GM12878 (cell line): ENCODE results near the gene ARL15.

Experiments
- EP300 ChIP-seq, 2 experiments: fragments of 150-350 bp in 1 of 2; IDR thresholded peaks; 2 replicates each; pipeline ENCODE4 v1.6.1; 2011 to 2012; ENCODE audit warnings: low read depth in 2 of 2, low read length in 2 of 2, borderline replicate concordance in 1 of 2, improper control_type of control experiment in 1 of 2, inconsistent platforms in 1 of 2; ENCODE audit not compliant: control insufficient read depth in 1 of 2
- EZH2 ChIP-seq: IDR thresholded peaks from 2 replicates; pipeline ENCODE4 v1.6.1; 2012; ENCODE audit warnings: low read depth, mild to moderate bottlenecking, control low read depth, inconsistent platforms, low read length, borderline replicate concordance; ENCODE audit not compliant: control insufficient read depth
- GABPA ChIP-seq: IDR thresholded peaks from 2 replicates; pipeline ENCODE4 v1.6.1; 2014; ENCODE audit warnings: antibody characterized with exemption, low read depth, mild to moderate bottlenecking, inconsistent platforms
- HDAC6 ChIP-seq: fragments of 200-600 bp; sonication (generic); IDR thresholded peaks from one replicate; pipeline ENCODE4 v1.8.0; 2017; ENCODE audit warnings: antibody characterized with exemption; ENCODE audit not compliant: unreplicated experiment
- POLR2A ChIP-seq: IDR thresholded peaks from 2 replicates; pipeline ENCODE4 v1.6.1; 2011; ENCODE audit warnings: low read depth, mild to moderate bottlenecking, low read length
- POLR2AphosphoS2 ChIP-seq: IDR thresholded peaks from 2 replicates; pipeline ENCODE4 v1.6.1; 2011; ENCODE audit warnings: low read depth, mild to moderate bottlenecking, low read length, improper control_type of control experiment, moderate library complexity
- POLR2AphosphoS5 ChIP-seq: IDR thresholded peaks from 2 replicates; pipeline ENCODE4 v1.6.1; 2011; ENCODE audit warnings: mild to moderate bottlenecking, low read length, inconsistent platforms
- RCOR1 ChIP-seq: conservative IDR thresholded peaks from 2 replicates; pipeline ENCODE4 v1.6.1; 2012; ENCODE audit warnings: low read depth, low read length, improper control_type of control experiment
- ZZZ3 ChIP-seq: IDR thresholded peaks from 2 replicates; pipeline ENCODE4 v1.6.1; 2011; ENCODE audit warnings: low read depth; ENCODE audit not compliant: control insufficient read depth, insufficient read length
- TF ChIP-seq, protein P1 (sequence below): fragments of 450-650 bp; IDR thresholded peaks from 2 replicates; pipeline ENCODE4 v1.6.1; 2017; ENCODE audit warnings: antibody characterized with exemption, mild to moderate bottlenecking, moderate library complexity
- TF ChIP-seq, protein P2 (sequence below), 3 experiments: IDR thresholded peaks in 2 of 3; conservative IDR thresholded peaks in 1 of 3; 2 replicates each; pipeline ENCODE4 v1.5.1; 2011; ENCODE audit warnings: low read depth in 3 of 3, low read length in 3 of 3, mild to moderate bottlenecking in 3 of 3, control low read depth in 2 of 3, moderate library complexity in 2 of 3, inconsistent platforms in 1 of 3, mixed read lengths in 1 of 3; ENCODE audit not compliant: control insufficient read depth in 2 of 3, insufficient read depth in 1 of 3; ENCODE audit errors: extremely low read depth in 1 of 3
- TF ChIP-seq, protein P3 (sequence below): IDR thresholded peaks from 2 replicates; pipeline ENCODE4 v1.6.1; 2011; ENCODE audit warnings: low read depth, low read length, improper control_type of control experiment, borderline replicate concordance

DNA sequence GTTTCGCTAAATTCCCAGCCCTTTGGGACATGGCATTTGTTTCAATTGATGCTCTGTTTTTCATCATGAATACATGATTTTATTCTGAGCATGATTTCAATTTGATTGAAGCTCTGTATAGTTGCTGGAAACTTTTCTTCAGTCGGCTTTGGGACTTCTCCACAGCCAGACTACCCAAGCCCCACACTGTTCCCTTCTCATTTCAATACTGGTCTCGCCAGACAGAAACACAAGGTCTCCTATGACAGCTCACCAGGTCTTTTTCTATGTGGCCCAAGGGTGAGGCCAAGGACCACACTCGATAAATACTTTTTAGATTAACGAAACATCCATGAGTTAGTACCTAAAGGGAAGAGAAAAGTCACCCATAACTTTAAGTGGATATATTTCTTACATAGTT is 132.2 kb downstream of the ARL15 start:
- TF ChIP-seq, protein P1, sequence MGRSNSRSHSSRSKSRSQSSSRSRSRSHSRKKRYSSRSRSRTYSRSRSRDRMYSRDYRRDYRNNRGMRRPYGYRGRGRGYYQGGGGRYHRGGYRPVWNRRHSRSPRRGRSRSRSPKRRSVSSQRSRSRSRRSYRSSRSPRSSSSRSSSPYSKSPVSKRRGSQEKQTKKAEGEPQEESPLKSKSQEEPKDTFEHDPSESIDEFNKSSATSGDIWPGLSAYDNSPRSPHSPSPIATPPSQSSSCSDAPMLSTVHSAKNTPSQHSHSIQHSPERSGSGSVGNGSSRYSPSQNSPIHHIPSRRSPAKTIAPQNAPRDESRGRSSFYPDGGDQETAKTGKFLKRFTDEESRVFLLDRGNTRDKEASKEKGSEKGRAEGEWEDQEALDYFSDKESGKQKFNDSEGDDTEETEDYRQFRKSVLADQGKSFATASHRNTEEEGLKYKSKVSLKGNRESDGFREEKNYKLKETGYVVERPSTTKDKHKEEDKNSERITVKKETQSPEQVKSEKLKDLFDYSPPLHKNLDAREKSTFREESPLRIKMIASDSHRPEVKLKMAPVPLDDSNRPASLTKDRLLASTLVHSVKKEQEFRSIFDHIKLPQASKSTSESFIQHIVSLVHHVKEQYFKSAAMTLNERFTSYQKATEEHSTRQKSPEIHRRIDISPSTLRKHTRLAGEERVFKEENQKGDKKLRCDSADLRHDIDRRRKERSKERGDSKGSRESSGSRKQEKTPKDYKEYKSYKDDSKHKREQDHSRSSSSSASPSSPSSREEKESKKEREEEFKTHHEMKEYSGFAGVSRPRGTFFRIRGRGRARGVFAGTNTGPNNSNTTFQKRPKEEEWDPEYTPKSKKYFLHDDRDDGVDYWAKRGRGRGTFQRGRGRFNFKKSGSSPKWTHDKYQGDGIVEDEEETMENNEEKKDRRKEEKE = no peak
- TF ChIP-seq, protein P2, sequence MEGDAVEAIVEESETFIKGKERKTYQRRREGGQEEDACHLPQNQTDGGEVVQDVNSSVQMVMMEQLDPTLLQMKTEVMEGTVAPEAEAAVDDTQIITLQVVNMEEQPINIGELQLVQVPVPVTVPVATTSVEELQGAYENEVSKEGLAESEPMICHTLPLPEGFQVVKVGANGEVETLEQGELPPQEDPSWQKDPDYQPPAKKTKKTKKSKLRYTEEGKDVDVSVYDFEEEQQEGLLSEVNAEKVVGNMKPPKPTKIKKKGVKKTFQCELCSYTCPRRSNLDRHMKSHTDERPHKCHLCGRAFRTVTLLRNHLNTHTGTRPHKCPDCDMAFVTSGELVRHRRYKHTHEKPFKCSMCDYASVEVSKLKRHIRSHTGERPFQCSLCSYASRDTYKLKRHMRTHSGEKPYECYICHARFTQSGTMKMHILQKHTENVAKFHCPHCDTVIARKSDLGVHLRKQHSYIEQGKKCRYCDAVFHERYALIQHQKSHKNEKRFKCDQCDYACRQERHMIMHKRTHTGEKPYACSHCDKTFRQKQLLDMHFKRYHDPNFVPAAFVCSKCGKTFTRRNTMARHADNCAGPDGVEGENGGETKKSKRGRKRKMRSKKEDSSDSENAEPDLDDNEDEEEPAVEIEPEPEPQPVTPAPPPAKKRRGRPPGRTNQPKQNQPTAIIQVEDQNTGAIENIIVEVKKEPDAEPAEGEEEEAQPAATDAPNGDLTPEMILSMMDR (IDR thresholded peaks at IDR 0.05 in 2 of 3, conservative IDR thresholded peaks at IDR 0.05 in 1 of 3; ENCODE audit: control insufficient read depth in 2 of 3, extremely low read depth in 1 of 3, insufficient read depth in 1 of 3, low read depth in 3 of 3, low read length in 3 of 3) = no peak
- no peak for TF ChIP-seq GABPA
- TF ChIP-seq ZZZ3 = no peak
- TF ChIP-seq, protein P3, sequence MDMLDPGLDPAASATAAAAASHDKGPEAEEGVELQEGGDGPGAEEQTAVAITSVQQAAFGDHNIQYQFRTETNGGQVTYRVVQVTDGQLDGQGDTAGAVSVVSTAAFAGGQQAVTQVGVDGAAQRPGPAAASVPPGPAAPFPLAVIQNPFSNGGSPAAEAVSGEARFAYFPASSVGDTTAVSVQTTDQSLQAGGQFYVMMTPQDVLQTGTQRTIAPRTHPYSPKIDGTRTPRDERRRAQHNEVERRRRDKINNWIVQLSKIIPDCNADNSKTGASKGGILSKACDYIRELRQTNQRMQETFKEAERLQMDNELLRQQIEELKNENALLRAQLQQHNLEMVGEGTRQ = no peak
- TF ChIP-seq HDAC6 = no peak
- TF ChIP-seq POLR2AphosphoS2 = no peak
- TF ChIP-seq RCOR1 = no peak
- no peak for TF ChIP-seq EZH2
- no peak for TF ChIP-seq POLR2AphosphoS5
- TF ChIP-seq POLR2A = no peak
- no peak for TF ChIP-seq EP300 (IDR thresholded peaks at IDR 0.05; ENCODE audit: borderline replicate concordance in 1 of 2, control insufficient read depth in 1 of 2, low read depth in 2 of 2, low read length in 2 of 2)
